Kasumi-1 (cell line): ENCODE results near the gene PITPNB.

Experiments
- DNase-seq, 2 experiments: peaks; one replicate each; lab custom pipeline; 2025; lab: John Stamatoyannopoulos, UW

Gene PITPNB

GRCh38 chr22:27919942-27920755 is 1.1 kb upstream of the PITPNB start:
- peak; percentile 49 to 54 for DNase-seq

DNA sequence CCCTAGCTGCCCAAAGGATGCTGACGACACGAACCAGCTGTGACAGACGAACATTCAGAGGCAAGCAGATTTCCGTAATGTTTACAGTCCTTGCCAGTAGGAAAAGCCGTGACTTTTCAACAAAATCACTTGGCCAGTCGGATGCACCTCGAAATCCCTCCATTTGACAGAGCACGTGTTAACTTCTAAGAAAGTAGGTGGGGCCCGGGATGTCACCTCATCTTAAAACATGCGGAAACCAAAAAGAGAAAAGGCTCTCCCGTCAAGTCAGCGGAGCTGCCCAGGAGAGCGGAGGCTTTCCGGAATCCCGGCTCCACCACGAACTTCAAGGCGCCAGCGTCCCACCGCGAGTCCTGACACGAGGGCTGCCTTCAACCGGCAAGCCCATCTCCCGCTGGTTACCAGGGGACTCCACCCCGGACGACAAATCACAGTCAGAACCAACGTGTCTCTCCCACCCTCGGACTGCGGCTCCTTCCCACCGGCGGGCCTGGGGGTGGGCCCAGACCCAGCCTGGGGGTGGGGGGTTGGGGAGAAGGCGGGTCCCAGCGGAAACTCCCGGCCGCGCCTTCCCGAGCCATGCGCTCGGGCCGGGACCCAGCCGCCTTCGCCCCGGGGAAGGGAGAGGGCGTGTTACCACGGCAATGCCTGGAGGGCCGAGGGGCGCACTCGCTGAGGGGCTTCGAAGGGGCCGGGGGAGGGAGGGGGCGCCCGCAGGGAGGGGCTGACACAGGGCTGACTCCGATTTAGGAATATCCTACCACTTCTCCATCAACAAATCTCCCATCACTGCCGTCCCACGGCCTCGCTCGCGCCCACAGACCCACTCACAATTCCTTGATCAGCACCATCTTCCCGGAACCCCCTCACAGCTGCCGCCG is 475 bp downstream of the PITPNB start:
- DNase-seq, result peak; percentile 25 to 38

DNA sequence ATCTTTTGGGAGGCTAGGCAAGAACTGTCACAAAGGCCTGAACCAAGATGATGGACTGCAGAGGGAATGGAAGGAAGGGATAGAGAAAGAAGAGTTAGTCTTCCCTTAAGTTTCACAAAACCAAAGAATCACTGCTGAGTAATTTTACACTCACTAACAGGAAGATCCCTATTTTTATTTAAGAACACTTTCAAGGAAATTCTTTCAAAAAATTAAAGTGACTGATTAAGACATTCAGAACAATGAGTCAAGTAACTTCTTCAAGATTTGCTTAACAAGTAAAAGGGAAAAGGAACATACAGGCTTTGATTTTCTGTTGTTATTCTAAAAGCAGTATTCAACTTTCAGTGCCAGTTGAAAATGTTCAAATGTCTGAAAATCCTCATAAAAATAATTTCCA is 3.1 kb downstream of the PITPNB start:
- no peak for DNase-seq

DNA sequence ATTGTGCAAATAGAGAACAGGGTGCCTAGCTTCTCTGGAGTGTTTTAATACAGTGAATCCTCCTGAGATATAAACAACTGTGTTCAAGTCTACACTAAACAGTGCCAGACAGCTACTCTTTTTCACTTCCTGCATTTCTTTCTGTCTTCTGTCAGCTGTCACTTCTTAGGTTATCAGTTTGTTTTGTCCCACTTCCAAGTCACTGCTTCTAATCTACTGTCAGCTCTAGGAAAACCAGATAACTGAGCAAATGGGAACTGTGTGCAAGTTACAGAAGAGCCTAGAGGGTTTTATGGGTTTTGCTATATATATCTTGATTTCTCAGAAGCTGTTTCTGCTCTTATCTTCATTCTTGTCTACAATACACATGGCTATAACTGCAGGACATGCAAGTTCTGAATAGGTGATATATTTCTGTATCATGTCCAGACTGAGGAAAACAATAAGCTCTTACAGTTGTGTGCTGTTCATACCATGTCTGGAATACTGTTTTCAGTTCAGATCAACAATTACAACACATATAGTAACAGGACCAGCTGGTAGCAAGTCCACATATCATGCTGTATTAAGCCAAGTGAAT is 5.8 kb downstream of the PITPNB start:
- no peak for DNase-seq

- DNase-seq, result no peak
Measured at GRCh38 chr22:27912101-27912500, 7.0 kb downstream of the PITPNB start.

GRCh38 chr22:27911330-27911729 is 7.7 kb downstream of the PITPNB start:
- DNase-seq, result no peak

- DNase-seq, result no peak
Measured at GRCh38 chr22:27906241-27906640, 12.8 kb downstream of the PITPNB start.

- no peak for DNase-seq
Measured at GRCh38 chr22:27905653-27906052, 13.4 kb downstream of the PITPNB start.

DNA sequence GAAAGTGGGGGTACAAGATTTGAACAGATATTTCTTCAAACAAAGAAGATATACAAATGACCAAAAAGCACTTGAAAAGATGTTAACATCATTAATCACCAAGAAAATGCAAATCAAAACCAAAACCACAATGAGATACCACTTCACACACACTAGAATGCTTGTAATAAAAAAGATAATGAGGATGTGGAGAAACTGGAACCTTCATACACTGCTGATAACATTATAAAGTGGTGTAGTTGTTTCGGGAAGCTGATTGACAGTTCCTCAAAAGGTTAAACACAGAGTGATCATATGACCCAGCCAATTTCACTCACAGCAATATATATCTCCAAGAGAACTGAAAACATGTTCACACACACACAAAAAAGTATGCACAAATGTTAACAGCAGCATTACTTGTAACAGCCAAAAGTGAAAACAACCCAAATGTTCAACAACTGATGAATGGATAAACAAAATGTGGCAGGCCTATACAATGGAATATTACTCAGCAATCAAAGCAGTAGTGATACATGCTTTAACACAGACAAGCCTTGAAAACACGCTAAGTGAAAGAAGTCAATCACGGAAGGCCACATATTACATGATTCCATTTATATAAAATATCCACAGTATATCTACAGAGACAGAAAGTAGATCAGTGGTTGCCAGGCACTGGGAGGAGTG is 15.1 kb downstream of the PITPNB start:
- DNase-seq, result no peak

GRCh38 chr22:27900153-27900552 is 18.9 kb downstream of the PITPNB start:
- no peak for DNase-seq

- no peak for DNase-seq
Measured at GRCh38 chr22:27896245-27896644, 22.8 kb downstream of the PITPNB start.

DNA sequence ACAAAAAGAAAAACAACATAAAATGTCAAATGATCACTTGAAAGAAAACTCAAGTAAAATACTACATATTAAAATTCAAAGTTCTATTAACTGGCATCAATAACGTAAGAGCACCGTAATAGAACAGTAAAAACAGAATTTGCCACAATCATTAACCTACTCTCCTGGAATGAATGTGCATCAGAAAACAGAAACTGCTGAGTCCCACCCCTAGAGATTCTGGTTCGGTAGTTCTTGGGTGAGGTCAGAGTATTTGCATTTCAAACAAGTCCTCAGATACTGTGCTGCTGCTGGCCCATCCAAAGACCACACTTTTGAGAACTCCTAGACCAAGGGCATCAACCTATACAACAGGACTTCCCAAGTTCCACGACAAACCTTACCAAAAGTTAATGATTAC is 23.5 kb downstream of the PITPNB start:
- DNase-seq, result no peak

- DNase-seq, result no peak
Measured at GRCh38 chr22:27892811-27893210, 26.2 kb downstream of the PITPNB start.

DNA sequence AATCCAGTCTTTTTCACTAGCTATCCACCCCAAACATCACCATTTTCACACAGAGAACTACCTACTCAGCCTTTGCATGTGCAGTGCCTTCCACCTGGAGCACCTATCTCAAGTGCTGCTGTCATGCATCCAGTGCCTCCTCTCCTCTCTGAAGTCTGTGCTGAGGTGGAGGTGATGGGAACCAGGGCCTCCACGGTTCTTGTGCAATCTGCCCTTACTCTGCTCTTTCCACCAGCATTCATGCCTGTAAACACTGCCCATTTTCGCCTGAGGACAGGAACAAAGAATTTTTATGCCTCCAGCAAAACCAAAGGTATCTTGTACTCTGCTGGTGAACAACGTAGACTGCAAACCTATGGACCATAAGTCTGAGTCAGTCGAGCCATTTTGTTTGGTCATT is 27.0 kb downstream of the PITPNB start:
- no peak for DNase-seq

DNA sequence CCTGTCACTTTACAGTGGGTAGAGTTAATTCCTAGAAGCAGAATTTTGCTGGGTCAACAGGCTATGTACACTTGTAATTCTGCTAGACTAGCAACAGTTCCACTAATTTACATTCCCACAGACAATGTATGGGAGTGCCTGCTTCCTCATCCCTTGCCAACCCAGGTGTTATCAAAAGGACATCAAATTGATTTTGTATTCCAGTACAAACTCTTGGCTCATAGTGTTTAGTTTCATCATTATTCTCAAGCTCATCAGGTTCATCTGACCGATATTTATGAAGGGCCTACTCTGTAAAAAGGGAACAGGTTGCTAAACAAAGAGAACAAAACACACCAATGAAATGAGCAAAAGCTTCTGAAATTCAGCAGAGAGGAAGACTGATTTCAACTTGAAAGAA is 30.7 kb downstream of the PITPNB start:
- no peak for DNase-seq

- no peak for DNase-seq
Measured at GRCh38 chr22:27886843-27887151, 32.3 kb downstream of the PITPNB start.

- DNase-seq, result peak in 1 of 2 experiments; percentile 43
Measured at GRCh38 chr22:27885977-27886842, 32.8 kb downstream of the PITPNB start.

- no peak for DNase-seq
Measured at GRCh38 chr22:27883656-27884350, 35.3 kb downstream of the PITPNB start.

- no peak for DNase-seq
Measured at GRCh38 chr22:27882507-27883290, 36.4 kb downstream of the PITPNB start.

- no peak for DNase-seq
Measured at GRCh38 chr22:27881421-27881820, 37.6 kb downstream of the PITPNB start.
